HepG2 (cell line): ENCODE data around the gene GRM7. TPM values are rescaled to one million over a fixed set of nuclear protein-coding genes. Genes with fewer than 3 reads are reported as not detected.

Experiments
- ATAC-seq: fragments of 200-7000 bp; cut with Tn5 transposase; 3 replicates; pipeline ENCODE4 v1.9.1; 2020; ENCODE audit warnings: mild to moderate bottlenecking, moderate library complexity
- BruUV-seq: library from RNA; stranded (reverse); fragments of 400-500 nt; replicated peaks from 2 replicates; lab custom pipeline; 2021; lab: Mats Ljungman, UMichigan
- CTCF ChIA-PET: fragments of 300-600 bp; formaldehyde crosslinking; extraction: SDS; loops from one replicate; lab custom pipeline; 2021; ENCODE audit warnings: low total read pairs, inconsistent platforms, low intra/inter-chr PET ratio; lab: Yijun Ruan, JAX
- POLR2A ChIA-PET: fragments of 350-600 bp; sonication (Branson Sonifier 250); formaldehyde crosslinking; loops from one replicate; lab custom pipeline; 2020; ENCODE audit warnings: antibody characterized with exemption, inconsistent platforms; lab: Yijun Ruan, JAX
- DNase-seq: peaks from one replicate; pipeline ENCODE4 v3.0.0-alpha.2; 2015; ENCODE audit warnings: low spot score
- FAIRE-seq: peaks from 3 replicates; lab custom pipeline; 2011; peaks lifted over from hg19 to GRCh38; lab: Jason Lieb, UNC
- H2AFZ ChIP-seq: one replicate; pipeline ENCODE4 v1.6.1; 2011; ENCODE audit warnings: low read length, inconsistent platforms
- H3K27ac ChIP-seq: fragments of 300-600 bp; 3 replicates; pipeline ENCODE4 v1.8.0; 2011; ENCODE audit warnings: mixed run types, mild to moderate bottlenecking, mixed read lengths, low read length, inconsistent platforms; ENCODE audit not compliant: insufficient read depth; ENCODE audit errors: extremely low read length
- H3K27me3 ChIP-seq, 2 experiments: fragments of 200-600 bp in 1 of 2; 2 replicates in 1 of 2; 3 replicates in 1 of 2; pipeline versions ENCODE4 v1.6.0 to v1.8.0; 2011; ENCODE audit warnings: low read length in 2 of 2, mild to moderate bottlenecking in 2 of 2, moderate library complexity in 2 of 2, inconsistent platforms in 1 of 2; ENCODE audit not compliant: insufficient read depth in 2 of 2, control insufficient read depth in 1 of 2
- H3K36me3 ChIP-seq, 2 experiments: fragments of 200-600 bp in 1 of 2; replicated peaks in 1 of 2; 2 replicates in 1 of 2; 3 replicates in 1 of 2; pipeline versions ENCODE4 v1.5.1 to v1.8.0; 2011; ENCODE audit warnings: low read length in 2 of 2, inconsistent platforms in 1 of 2; ENCODE audit not compliant: insufficient read depth in 2 of 2, control insufficient read depth in 1 of 2
- H3K4me1 ChIP-seq: 2 replicates; pipeline ENCODE4 v1.5.1; 2012; ENCODE audit warnings: low read length, inconsistent platforms; ENCODE audit not compliant: insufficient read depth
- H3K4me2 ChIP-seq: 2 replicates; pipeline ENCODE4 v1.6.0; 2011; ENCODE audit warnings: low read depth, low read length, inconsistent platforms
- H3K4me3 ChIP-seq, 3 experiments: fragments of 200-600 bp in 1 of 3; sonication (generic), shearing (Covaris generic) in 1 of 3; replicated peaks in 1 of 3; 2 replicates each; pipeline ENCODE4 v1.5.1; 2011 to 2016; ENCODE audit warnings: low read length in 3 of 3, inconsistent platforms in 2 of 3, low read depth in 2 of 3, mild to moderate bottlenecking in 2 of 3, control low read depth in 1 of 3, mixed read lengths in 1 of 3; ENCODE audit not compliant: insufficient read depth in 1 of 3
- H3K79me2 ChIP-seq: one replicate; pipeline ENCODE4 v1.6.1; 2011; ENCODE audit warnings: low read length, inconsistent platforms; ENCODE audit not compliant: insufficient read depth
- H3K9ac ChIP-seq: 2 replicates; pipeline ENCODE4 v1.6.0; 2011; ENCODE audit warnings: mild to moderate bottlenecking, low read depth, low read length, inconsistent platforms; ENCODE audit not compliant: insufficient read depth
- H3K9me3 ChIP-seq: 2 replicates; pipeline ENCODE4 v1.5.1; 2012; ENCODE audit warnings: mild to moderate bottlenecking, low read length
- H4K20me1 ChIP-seq: 2 replicates; pipeline ENCODE4 v1.6.0; 2011; ENCODE audit warnings: inconsistent platforms, mild to moderate bottlenecking, low read length, moderate library complexity; ENCODE audit not compliant: insufficient read depth
- BORCS8-MEF2B ChIP-seq: sonication (generic); formaldehyde crosslinking; IDR thresholded peaks from 2 replicates; pipeline ENCODE4 v1.8.0; 2022; ENCODE audit warnings: mild to moderate bottlenecking, missing genetic modification reagents
- MATR3 ChIP-seq: sonication (generic); formaldehyde crosslinking; IDR thresholded peaks from 2 replicates; pipeline ENCODE4 v1.4.0; 2020; ENCODE audit warnings: missing genetic modification reagents
- PHF5A ChIP-seq: IDR thresholded peaks from one replicate; pipeline ENCODE4 v1.6.1; 2018; ENCODE audit warnings: low read depth, missing genetic modification reagents; ENCODE audit not compliant: unreplicated experiment
- POLR2AphosphoS2 ChIP-seq: IDR thresholded peaks from 2 replicates; pipeline ENCODE4 v1.6.1; 2011; ENCODE audit warnings: low read depth, low read length, improper control_type of control experiment
- RARA ChIP-seq: IDR thresholded peaks from 2 replicates; pipeline ENCODE4 v1.6.1; 2016; ENCODE audit warnings: missing genetic modification reagents, missing compliant biosample characterization
- SALL2 ChIP-seq: sonication (generic); formaldehyde crosslinking; IDR thresholded peaks from 2 replicates; pipeline ENCODE4 v1.8.1; 2023; ENCODE audit warnings: mild to moderate bottlenecking, missing genetic modification reagents, inconsistent platforms
- SAP130 ChIP-seq: IDR thresholded peaks from 2 replicates; pipeline ENCODE4 v1.6.1; 2016; ENCODE audit warnings: low read depth
- SOX5 ChIP-seq: IDR thresholded peaks from 2 replicates; pipeline ENCODE4 v1.6.1; 2016; ENCODE audit warnings: borderline replicate concordance
- TMF1 ChIP-seq: sonication (generic); formaldehyde crosslinking; IDR thresholded peaks from 2 replicates; pipeline ENCODE4 v1.8.1; 2022; ENCODE audit warnings: low read depth, missing genetic modification reagents
- ZBTB21 ChIP-seq: sonication (generic); formaldehyde crosslinking; IDR thresholded peaks from 2 replicates; pipeline ENCODE4 v1.4.0; 2020; ENCODE audit warnings: missing genetic modification reagents
- ZFP1 ChIP-seq: IDR thresholded peaks from 2 replicates; pipeline ENCODE4 v1.6.1; 2016
- ZIK1 ChIP-seq: sonication (generic); formaldehyde crosslinking; IDR thresholded peaks from 2 replicates; pipeline ENCODE4 v1.5.0; 2020; ENCODE audit warnings: mild to moderate bottlenecking, low read depth, missing genetic modification reagents, borderline replicate concordance
- ZNF230 ChIP-seq: sonication (generic); formaldehyde crosslinking; IDR thresholded peaks from 2 replicates; pipeline ENCODE4 v1.4.0; 2020; ENCODE audit warnings: mild to moderate bottlenecking, missing genetic modification reagents
- WGBS: methylation state at CpG from one replicate; pipeline ENCODE4 v1.1.6; 2017; ENCODE audit warnings: low lambda C conversion rate; 5-methylcytosine and 5-hydroxymethylcytosine counted together
- in situ Hi-C: cut with HindIII; loops from 2 replicates; pipeline ENCODE4 v1.10.0; 2017; ENCODE audit warnings: low pct_unique_long_range_greater_than_20kb; ENCODE audit not compliant: extremely low pct_ligation_motif_present
- intact Hi-C: fragments of 100-400 bp; cut with micrococcal nuclease; formaldehyde crosslinking; loops from one replicate; pipeline ENCODE4 v1.10.0; 2022; ENCODE audit not compliant: unreplicated experiment
- polyA plus RNA-seq, 8 experiments: library from polyadenylated mRNA; depleted of rRNA in 3 of 8; stranded (reverse) in 7 of 8; unstranded in 1 of 8; fragments of >200 nt; fragmentation: Illumina TruSeq in 4 of 8; extraction: Trizol in 4 of 8; gene quantifications; 2 replicates each; pipeline versions ENCODE4 v1.2.1 to v1.2.3, GENCODE V29; 2011 to 2016; ENCODE audit warnings: low read depth in 4 of 8, missing spikeins in 1 of 8, mixed read lengths in 1 of 8; ENCODE audit not compliant: insufficient read depth in 1 of 8
- total RNA-seq, 5 experiments: library from RNA; depleted of rRNA; stranded (reverse); fragments of >200 nt; fragmentation: Illumina TruSeq; extraction: Trizol; gene quantifications; 2 replicates each; pipeline ENCODE4 v1.2.3, GENCODE V29; 2016; ENCODE audit warnings: low read depth in 1 of 5
- TF ChIP-seq, protein P1 (sequence below): sonication (generic); formaldehyde crosslinking; IDR thresholded peaks from 2 replicates; pipeline ENCODE4 v1.4.0; 2020; ENCODE audit warnings: missing genetic modification reagents, borderline replicate concordance
- TF ChIP-seq, protein P2 (sequence below): sonication (generic); formaldehyde crosslinking; IDR thresholded peaks from 2 replicates; pipeline ENCODE4 v1.4.0; 2020; ENCODE audit warnings: missing genetic modification reagents, mild to moderate bottlenecking, borderline replicate concordance
- TF ChIP-seq, protein P3 (sequence below): sonication (generic); formaldehyde crosslinking; IDR thresholded peaks from 2 replicates; pipeline ENCODE4 v1.4.0; 2020; ENCODE audit warnings: missing genetic modification reagents, borderline replicate concordance

The GRM7 gene
- total and polyA plus RNA-seq, 2 of the 13 experiments (the other 11 are each of a cell fraction or from before 2014, with no cell fraction given): not detected

DNA sequence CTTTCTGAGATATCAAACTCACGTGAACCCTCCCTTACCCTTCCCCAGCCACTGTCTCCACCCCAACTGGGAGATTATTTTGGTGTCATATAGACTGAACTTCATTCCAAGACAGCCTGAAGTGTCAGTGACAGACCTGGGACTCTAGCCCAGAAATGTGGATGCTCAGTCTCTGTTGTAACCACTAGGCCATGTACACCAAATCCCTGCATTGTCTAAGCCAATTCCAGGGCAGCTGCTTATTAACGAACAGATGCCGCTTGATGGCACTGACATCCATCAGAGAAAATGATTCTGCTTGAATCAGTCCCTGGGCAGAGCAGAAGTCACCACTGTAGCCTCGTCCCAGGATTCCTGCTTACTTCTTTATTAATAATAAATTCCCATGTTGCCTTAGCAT is 305.5 kb downstream of the GRM7 start:
- Histone ChIP-seq H4K20me1 (no peaks in the 10 kb centered on the region), H3K4me1 (no peaks in the 10 kb centered on the region), H3K27ac (no peak overlapping the region), H3K9ac (no peak overlapping the region), H3K9me3 (peaks cover 93% of the 10 kb centered on the region), H3K27me3 (no peaks in the 10 kb centered on the region), H3K79me2 (no peaks in the 10 kb centered on the region), H3K4me2 (no peak overlapping the region), H3K4me3 (no peak overlapping the region), H3K36me3 (no peaks in the 10 kb centered on the region), H2AFZ (no peak overlapping the region)
- no TSS peak for BruUV-seq
- ATAC-seq: no peak
- ChIA-PET POLR2A (no interaction called here), CTCF (no interaction called here)
- no peak for FAIRE-seq
- in situ Hi-C loops (no loop called here), intact Hi-C loops (no loop called here)
- DNase-seq: no peak
- WGBS: 13% methylated on average over 3 of the region's 4 CpGs
- TF ChIP-seq ZNF230 (no peak), ZFP1 (CRISPR knock-in tag) (no peak), SAP130 (no peak), ZIK1 (CRISPR knock-in tag) (no peak), RARA (no peak), BORCS8-MEF2B (CRISPR knock-in tag) (no peak), PHF5A (no peak), TMF1 (CRISPR knock-in tag) (no peak), SOX5 (CRISPR knock-in tag) (no peak), SALL2 (no peak), POLR2AphosphoS2 (no peak), ZBTB21 (no peak), MATR3 (CRISPR knock-in tag) (no peak)
- TF ChIP-seq, protein P1, sequence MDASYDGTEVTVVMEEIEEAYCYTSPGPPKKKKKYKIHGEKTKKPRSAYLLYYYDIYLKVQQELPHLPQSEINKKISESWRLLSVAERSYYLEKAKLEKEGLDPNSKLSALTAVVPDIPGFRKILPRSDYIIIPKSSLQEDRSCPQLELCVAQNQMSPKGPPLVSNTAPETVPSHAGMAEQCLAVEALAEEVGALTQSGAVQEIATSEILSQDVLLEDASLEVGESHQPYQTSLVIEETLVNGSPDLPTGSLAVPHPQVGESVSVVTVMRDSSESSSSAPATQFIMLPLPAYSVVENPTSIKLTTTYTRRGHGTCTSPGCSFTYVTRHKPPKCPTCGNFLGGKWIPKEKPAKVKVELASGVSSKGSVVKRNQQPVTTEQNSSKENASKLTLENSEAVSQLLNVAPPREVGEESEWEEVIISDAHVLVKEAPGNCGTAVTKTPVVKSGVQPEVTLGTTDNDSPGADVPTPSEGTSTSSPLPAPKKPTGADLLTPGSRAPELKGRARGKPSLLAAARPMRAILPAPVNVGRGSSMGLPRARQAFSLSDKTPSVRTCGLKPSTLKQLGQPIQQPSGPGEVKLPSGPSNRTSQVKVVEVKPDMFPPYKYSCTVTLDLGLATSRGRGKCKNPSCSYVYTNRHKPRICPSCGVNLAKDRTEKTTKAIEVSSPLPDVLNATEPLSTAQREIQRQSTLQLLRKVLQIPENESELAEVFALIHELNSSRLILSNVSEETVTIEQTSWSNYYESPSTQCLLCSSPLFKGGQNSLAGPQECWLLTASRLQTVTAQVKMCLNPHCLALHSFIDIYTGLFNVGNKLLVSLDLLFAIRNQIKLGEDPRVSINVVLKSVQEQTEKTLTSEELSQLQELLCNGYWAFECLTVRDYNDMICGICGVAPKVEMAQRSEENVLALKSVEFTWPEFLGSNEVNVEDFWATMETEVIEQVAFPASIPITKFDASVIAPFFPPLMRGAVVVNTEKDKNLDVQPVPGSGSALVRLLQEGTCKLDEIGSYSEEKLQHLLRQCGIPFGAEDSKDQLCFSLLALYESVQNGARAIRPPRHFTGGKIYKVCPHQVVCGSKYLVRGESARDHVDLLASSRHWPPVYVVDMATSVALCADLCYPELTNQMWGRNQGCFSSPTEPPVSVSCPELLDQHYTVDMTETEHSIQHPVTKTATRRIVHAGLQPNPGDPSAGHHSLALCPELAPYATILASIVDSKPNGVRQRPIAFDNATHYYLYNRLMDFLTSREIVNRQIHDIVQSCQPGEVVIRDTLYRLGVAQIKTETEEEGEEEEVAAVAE (CRISPR knock-in tag): no peak
- TF ChIP-seq, protein P2, sequence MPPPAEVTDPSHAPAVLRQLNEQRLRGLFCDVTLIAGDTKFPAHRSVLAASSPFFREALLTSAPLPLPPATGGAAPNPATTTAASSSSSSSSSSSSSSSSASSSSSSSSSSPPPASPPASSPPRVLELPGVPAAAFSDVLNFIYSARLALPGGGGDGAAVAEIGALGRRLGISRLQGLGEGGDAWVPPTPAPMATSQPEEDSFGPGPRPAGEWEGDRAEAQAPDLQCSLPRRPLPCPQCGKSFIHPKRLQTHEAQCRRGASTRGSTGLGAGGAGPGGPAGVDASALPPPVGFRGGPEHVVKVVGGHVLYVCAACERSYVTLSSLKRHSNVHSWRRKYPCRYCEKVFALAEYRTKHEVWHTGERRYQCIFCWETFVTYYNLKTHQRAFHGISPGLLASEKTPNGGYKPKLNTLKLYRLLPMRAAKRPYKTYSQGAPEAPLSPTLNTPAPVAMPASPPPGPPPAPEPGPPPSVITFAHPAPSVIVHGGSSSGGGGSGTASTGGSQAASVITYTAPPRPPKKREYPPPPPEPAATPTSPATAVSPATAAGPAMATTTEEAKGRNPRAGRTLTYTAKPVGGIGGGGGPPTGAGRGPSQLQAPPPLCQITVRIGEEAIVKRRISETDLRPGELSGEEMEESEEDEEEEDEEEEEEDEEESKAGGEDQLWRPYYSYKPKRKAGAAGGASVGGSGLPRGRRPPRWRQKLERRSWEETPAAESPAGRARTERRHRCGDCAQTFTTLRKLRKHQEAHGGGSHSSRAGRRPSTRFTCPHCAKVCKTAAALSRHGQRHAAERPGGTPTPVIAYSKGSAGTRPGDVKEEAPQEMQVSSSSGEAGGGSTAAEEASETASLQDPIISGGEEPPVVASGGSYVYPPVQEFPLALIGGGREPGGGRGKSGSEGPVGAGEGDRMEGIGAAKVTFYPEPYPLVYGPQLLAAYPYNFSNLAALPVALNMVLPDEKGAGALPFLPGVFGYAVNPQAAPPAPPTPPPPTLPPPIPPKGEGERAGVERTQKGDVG (CRISPR knock-in tag): no peak
- TF ChIP-seq, protein P3, sequence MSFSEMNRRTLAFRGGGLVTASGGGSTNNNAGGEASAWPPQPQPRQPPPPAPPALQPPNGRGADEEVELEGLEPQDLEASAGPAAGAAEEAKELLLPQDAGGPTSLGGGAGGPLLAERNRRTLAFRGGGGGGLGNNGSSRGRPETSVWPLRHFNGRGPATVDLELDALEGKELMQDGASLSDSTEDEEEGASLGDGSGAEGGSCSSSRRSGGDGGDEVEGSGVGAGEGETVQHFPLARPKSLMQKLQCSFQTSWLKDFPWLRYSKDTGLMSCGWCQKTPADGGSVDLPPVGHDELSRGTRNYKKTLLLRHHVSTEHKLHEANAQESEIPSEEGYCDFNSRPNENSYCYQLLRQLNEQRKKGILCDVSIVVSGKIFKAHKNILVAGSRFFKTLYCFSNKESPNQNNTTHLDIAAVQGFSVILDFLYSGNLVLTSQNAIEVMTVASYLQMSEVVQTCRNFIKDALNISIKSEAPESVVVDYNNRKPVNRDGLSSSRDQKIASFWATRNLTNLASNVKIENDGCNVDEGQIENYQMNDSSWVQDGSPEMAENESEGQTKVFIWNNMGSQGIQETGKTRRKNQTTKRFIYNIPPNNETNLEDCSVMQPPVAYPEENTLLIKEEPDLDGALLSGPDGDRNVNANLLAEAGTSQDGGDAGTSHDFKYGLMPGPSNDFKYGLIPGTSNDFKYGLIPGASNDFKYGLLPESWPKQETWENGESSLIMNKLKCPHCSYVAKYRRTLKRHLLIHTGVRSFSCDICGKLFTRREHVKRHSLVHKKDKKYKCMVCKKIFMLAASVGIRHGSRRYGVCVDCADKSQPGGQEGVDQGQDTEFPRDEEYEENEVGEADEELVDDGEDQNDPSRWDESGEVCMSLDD: no peak
